ENCODE measurements around the gene HTRA1.

Gene HTRA1

DNA sequence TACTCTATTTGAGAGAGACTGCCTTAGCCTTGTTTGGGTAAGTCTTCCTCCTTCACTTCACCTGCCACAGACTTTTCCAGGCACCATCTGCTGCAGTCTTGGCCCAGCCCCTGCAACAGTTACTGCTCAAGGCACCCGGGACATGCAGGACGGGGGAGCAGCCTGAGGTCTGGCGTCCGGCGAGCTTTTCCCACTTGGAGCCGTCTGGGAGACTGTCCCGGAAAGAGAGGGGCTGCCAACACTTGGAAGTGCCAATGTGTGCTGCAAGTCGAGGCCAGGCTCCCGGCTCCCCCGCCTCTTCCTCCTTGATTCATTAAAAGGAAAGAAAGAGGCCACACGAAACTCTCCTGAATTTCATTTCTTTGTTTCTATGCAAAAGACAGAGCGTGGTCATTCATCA is 13.7 kb downstream of the HTRA1 start:
- in situ Hi-C loops (cut with HindIII; ENCODE audit: low sequenced_read_pairs): no loop called here
- no peak overlapping the region for H3K4me3 ChIP-seq (ENCODE audit: low read depth, low read length)
- no peak for TF ChIP-seq CTCF (IDR thresholded peaks at IDR 0.05; ENCODE audit: low read depth, low read length, missing control alignments)
- no peak for DNase-seq (ENCODE audit: low read depth)

GRCh38 chr10:122475591-122476332 is 14.4 kb downstream of the HTRA1 start:
- in situ Hi-C loops (cut with HindIII; ENCODE audit: low sequenced_read_pairs): no loop called here
- TF ChIP-seq CTCF (IDR thresholded peaks at IDR 0.05; ENCODE audit: low read depth, low read length, missing control alignments): no peak
- no peak overlapping the region for H3K4me3 ChIP-seq (ENCODE audit: low read depth, low read length)
- no peak for DNase-seq (ENCODE audit: low read depth)

DNA sequence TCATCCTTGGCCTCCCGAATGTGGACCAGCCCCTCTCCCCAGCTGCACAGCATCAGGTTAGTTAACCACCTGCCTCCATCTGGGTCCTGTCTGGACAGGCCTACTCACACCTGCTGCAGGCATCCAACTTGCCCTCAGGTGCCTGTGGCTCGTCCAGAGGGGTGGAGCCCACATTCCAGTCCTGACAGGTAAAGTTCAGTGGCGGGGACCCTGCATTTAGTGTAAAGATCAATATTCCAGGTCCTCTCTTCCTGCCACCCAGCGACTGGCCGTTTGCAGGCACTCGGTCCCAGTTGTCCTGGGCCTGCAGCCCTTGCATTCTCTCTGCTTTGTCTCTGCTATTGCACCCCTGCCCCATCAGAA is 15.0 kb downstream of the HTRA1 start:
- no peak overlapping the region for H3K4me3 ChIP-seq (ENCODE audit: low read depth, low read length)
- in situ Hi-C loops (cut with HindIII; ENCODE audit: low sequenced_read_pairs): no loop called here
- no peak for DNase-seq (ENCODE audit: low read depth)
- no peak for TF ChIP-seq CTCF (IDR thresholded peaks at IDR 0.05; ENCODE audit: low read depth, low read length, missing control alignments)

GRCh38 chr10:122477436-122477835 is 16.1 kb downstream of the HTRA1 start:
- no peak overlapping the region for H3K4me3 ChIP-seq (ENCODE audit: low read depth, low read length)
- no peak for TF ChIP-seq CTCF (IDR thresholded peaks at IDR 0.05; ENCODE audit: low read depth, low read length, missing control alignments)
- no peak for DNase-seq (ENCODE audit: low read depth)
- in situ Hi-C loops (cut with HindIII; ENCODE audit: low sequenced_read_pairs): no loop called here

DNA sequence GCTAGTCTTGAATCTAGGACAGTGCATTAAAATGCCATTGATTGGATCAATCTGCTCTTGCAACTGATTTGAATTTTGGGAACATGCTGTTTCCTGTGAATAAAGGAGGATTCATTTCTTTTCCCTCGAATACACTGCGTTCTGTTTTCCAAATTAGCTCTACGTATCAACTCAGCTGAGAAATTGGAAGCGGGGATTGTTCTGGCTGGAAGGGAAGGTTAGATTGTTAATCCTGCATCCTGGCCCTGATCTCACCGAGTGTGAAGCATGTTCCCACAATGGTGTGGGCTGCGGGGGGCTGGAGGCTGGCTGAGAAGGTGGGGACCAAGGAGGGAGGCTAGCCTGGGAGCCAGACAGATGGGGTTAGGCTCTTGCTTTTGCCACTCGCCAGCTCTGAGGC is 17.6 kb downstream of the HTRA1 start:
- H3K4me3 ChIP-seq (ENCODE audit: low read depth, low read length): no peak overlapping the region
- in situ Hi-C loops (cut with HindIII; ENCODE audit: low sequenced_read_pairs): no loop called here
- TF ChIP-seq CTCF (IDR thresholded peaks at IDR 0.05; ENCODE audit: low read depth, low read length, missing control alignments): no peak
- no peak for DNase-seq (ENCODE audit: low read depth)

GRCh38 chr10:122480146-122480833 is 18.9 kb downstream of the HTRA1 start:
- in situ Hi-C loops (cut with HindIII; ENCODE audit: low sequenced_read_pairs): no loop called here
- no peak for TF ChIP-seq CTCF (IDR thresholded peaks at IDR 0.05; ENCODE audit: low read depth, low read length, missing control alignments)
- no peak overlapping the region for H3K4me3 ChIP-seq (ENCODE audit: low read depth, low read length)
- DNase-seq (ENCODE audit: low read depth): no peak

Measured in astrocyte of the cerebellum (primary cell).